AG10803 (cell line): ENCODE results near the gene TBC1D17.
A peak's percentile ranks its signal among the peaks of the same experiment; 100 is the strongest.

Source experiments
- DNase-seq: peaks from one replicate; pipeline ENCODE4 v3.0.0; 2010; ENCODE audit warnings: low read depth
- H3K4me3 ChIP-seq: 2 replicates; pipeline ENCODE4 v1.5.1; 2011; ENCODE audit warnings: mild to moderate bottlenecking, low read length, control low read depth
- TF ChIP-seq, protein P1 (sequence below): conservative IDR thresholded peaks from 2 replicates; pipeline ENCODE4 v1.5.1; 2011; ENCODE audit warnings: mild to moderate bottlenecking, low read length, control low read depth, inconsistent platforms

The TBC1D17 gene

DNA sequence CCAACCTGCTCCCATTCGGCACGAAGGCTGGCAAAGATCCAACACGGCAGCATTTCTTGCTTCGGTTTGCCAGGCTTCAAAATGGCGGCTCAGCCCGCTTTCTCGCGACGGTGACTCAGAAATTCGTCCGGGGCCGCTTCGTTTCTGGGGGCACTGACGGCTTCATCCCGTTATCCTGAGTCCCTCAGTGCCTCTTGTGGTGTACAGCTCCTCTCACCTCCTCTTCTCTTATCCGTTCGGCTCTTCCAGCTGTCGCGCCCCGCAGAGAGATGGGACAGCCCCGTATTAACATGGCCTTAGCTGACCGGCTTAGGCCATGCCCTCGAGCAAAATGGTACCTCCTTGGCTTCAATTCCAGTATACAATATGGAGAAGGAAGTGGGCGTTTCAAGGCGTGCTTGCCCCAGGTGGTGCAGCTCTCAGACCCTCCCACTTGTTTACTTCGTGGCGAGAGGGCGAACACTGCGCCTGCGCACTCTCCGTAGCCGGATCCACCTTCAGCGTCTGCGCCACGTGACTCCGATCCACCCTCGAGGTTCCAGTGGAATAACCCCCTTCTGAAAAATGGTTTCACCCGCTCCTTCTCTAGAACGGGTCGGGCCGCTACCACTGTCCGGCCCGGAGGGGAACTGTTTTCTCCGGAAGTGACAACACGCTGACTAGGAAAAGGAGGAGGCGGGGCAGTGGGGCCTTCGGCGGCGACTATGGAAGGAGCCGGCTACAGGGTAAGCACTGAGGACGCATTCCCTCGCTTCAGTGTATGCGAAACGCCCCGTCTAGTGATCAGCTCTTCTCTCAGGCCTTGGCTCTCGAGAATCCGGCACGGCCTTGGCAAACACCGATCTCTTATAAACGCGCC, at the start of gene TBC1D17, which contains the start of gene AKT1S1:
TSS of gene TBC1D17 (plus strand) at position 683 of the 859 bp plus-strand sequence. CDS start at position 705, 22 bp downstream.
TSS of gene AKT1S1 (minus strand) at position 336 of the 859 bp plus-strand sequence. CDS start 4,060 bp downstream, outside the sequence.
- peak; percentile 100 for DNase-seq
- TF ChIP-seq, protein P1, sequence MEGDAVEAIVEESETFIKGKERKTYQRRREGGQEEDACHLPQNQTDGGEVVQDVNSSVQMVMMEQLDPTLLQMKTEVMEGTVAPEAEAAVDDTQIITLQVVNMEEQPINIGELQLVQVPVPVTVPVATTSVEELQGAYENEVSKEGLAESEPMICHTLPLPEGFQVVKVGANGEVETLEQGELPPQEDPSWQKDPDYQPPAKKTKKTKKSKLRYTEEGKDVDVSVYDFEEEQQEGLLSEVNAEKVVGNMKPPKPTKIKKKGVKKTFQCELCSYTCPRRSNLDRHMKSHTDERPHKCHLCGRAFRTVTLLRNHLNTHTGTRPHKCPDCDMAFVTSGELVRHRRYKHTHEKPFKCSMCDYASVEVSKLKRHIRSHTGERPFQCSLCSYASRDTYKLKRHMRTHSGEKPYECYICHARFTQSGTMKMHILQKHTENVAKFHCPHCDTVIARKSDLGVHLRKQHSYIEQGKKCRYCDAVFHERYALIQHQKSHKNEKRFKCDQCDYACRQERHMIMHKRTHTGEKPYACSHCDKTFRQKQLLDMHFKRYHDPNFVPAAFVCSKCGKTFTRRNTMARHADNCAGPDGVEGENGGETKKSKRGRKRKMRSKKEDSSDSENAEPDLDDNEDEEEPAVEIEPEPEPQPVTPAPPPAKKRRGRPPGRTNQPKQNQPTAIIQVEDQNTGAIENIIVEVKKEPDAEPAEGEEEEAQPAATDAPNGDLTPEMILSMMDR = no peak
- H3K4me3 ChIP-seq = peak within 1 kb of the TSS; percentile 100

GRCh38 chr19:49829200-49829599, 48.3 kb upstream of the TBC1D17 start:
- no peak overlapping the region for H3K4me3 ChIP-seq
- no peak for DNase-seq
- TF ChIP-seq, protein P1 = no peak

DNA sequence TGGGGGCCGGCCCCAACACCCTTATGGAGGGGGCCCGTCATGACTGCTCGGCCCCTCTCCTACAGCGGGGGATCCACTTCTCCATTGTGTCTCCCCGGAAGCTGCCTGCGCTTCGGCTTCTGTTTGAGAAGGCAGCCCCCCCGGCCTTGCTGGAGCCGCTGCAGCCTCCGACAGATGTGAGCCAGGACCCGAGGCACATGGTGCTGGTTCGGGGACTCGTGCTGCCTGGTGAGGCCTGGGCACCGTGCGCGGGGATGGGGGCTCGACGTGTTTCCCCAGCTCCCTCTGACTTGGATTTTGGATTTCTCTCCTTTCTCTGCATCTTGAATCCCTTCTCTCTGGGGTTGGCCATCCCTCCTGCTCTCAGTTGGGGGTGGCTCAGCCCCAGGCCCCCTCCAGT, 47.8 kb upstream of the TBC1D17 start:
- TF ChIP-seq, protein P1 = no peak
- H3K4me3 ChIP-seq = no peak overlapping the region
- no peak for DNase-seq

DNA sequence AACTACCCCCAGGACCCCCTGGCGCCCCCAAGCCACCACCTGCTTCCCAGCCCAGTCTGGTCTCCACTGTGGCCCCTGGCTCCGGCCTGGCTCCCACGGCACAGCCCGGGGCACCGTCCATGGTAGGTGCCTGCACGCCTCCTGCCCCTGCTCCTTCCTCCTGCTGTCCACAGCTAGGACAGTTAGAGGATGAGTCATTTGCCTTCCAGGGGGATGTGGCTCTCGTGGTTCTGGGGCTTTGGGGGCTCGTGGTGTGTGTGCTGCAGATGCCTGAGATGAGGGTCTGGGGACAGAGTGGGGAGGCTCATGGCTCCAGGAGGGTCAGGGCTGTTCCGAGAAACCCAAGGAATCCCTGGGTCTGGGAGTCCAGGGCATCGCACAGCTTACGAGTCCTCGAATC, 46.7 kb upstream of the TBC1D17 start:
- DNase-seq = no peak
- no peak overlapping the region for H3K4me3 ChIP-seq
- TF ChIP-seq, protein P1 = no peak

GRCh38 chr19:49831592-49831991, 45.9 kb upstream of the TBC1D17 start:
- no peak for DNase-seq
- H3K4me3 ChIP-seq = no peak overlapping the region
- TF ChIP-seq, protein P1 = no peak

- no peak for DNase-seq
- TF ChIP-seq, protein P1 = no peak
- H3K4me3 ChIP-seq = no peak overlapping the region
These were observed 44.9 kb upstream of the TBC1D17 start for GRCh38 chr19:49832556-49832955.

GRCh38 chr19:49833599-49833998, 43.9 kb upstream of the TBC1D17 start:
- no peak for DNase-seq
- no peak overlapping the region for H3K4me3 ChIP-seq
- TF ChIP-seq, protein P1 = no peak
